Neural progenitor cell (in vitro differentiated cells): ENCODE results near the gene OCA2. TPM values are rescaled to one million over a fixed set of nuclear protein-coding genes. Genes with fewer than 3 reads are reported as not detected.

Experiments used
- DNase-seq: peaks from one replicate; pipeline ENCODE4 v3.0.0-alpha.2; 2016; ENCODE audit warnings: low spot score
- H2AFZ ChIP-seq: fragments of 200-600 bp; sonication (generic); replicated peaks from 2 replicates; pipeline ENCODE4 v1.6.1; 2016; ENCODE audit warnings: antibody characterized with exemption
- H3F3A ChIP-seq: fragments of 200-600 bp; sonication (generic); 2 replicates; pipeline ENCODE4 v1.6.1; 2016; ENCODE audit warnings: antibody characterized with exemption, low read depth
- H3K27ac ChIP-seq: fragments of 200-600 bp; sonication (generic); 2 replicates; pipeline ENCODE4 v1.5.1; 2016; ENCODE audit warnings: mild to moderate bottlenecking
- H3K27me3 ChIP-seq: fragments of 200-600 bp; sonication (generic); 2 replicates; pipeline ENCODE4 v1.6.1; 2016; ENCODE audit warnings: mild to moderate bottlenecking, moderate library complexity
- H3K36me3 ChIP-seq: fragments of 200-600 bp; sonication (generic); 2 replicates; pipeline ENCODE4 v1.5.1; 2016
- H3K4me1 ChIP-seq: fragments of 200-600 bp; sonication (generic); 2 replicates; pipeline ENCODE4 v1.6.1; 2016; ENCODE audit warnings: mixed run types
- H3K4me2 ChIP-seq: fragments of 200-600 bp; sonication (generic); 2 replicates; pipeline ENCODE4 v1.6.1; 2016
- H3K4me3 ChIP-seq: fragments of 200-600 bp; sonication (generic); 2 replicates; pipeline ENCODE4 v1.5.1; 2016
- H3K79me2 ChIP-seq: fragments of 200-600 bp; sonication (generic); 2 replicates; pipeline ENCODE4 v1.6.1; 2016; ENCODE audit warnings: low read depth
- H3K9ac ChIP-seq: fragments of 200-600 bp; sonication (generic); 2 replicates; pipeline ENCODE4 v1.6.1; 2016
- H3K9me3 ChIP-seq: fragments of 200-600 bp; sonication (generic); 2 replicates; pipeline ENCODE4 v1.5.1; 2016; ENCODE audit warnings: low read depth
- H4K20me1 ChIP-seq: fragments of 200-600 bp; sonication (generic); 2 replicates; pipeline ENCODE4 v1.6.1; 2016; ENCODE audit warnings: low read depth
- H3K27ac Mint-ChIP-seq: 3 replicates; pipeline ENCODE4 v1.8.0; 2021; ENCODE audit warnings: mixed read lengths
- H3K27me3 Mint-ChIP-seq: 2 replicates; pipeline ENCODE4 v1.8.0; 2022; ENCODE audit warnings: low read depth, mild to moderate bottlenecking, inconsistent platforms, moderate library complexity, mixed read lengths; ENCODE audit not compliant: insufficient read depth
- H3K36me3 Mint-ChIP-seq: 3 replicates; pipeline ENCODE4 v1.8.0; 2021; ENCODE audit warnings: mixed read lengths
- H3K4me1 Mint-ChIP-seq: 3 replicates; pipeline ENCODE4 v1.8.0; 2021; ENCODE audit warnings: mixed read lengths
- H3K4me3 Mint-ChIP-seq: 3 replicates; pipeline ENCODE4 v1.8.0; 2021; ENCODE audit warnings: mild to moderate bottlenecking, moderate library complexity, mixed read lengths
- H3K9me3 Mint-ChIP-seq: 3 replicates; pipeline ENCODE4 v1.8.0; 2020; ENCODE audit warnings: mixed read lengths
- EZH2 ChIP-seq: fragments of 200-600 bp; sonication (generic); IDR thresholded peaks from 2 replicates; pipeline ENCODE4 v1.6.1; 2017; ENCODE audit warnings: antibody characterized with exemption, mild to moderate bottlenecking, moderate library complexity
- EZH2phosphoT487 ChIP-seq: fragments of 200-600 bp; sonication (generic); IDR thresholded peaks from 2 replicates; pipeline ENCODE4 v1.6.1; 2017; ENCODE audit warnings: antibody characterized with exemption
- total RNA-seq: library from RNA; depleted of rRNA; stranded (reverse); fragments of >200 nt; gene quantifications from 2 replicates; pipeline ENCODE4 v1.2.3, GENCODE V29; 2015; ENCODE audit warnings: low replicate concordance
- TF ChIP-seq, protein P1 (sequence below): fragments of 200-600 bp; sonication (generic); IDR thresholded peaks from 2 replicates; pipeline ENCODE4 v1.5.1; 2017; ENCODE audit warnings: antibody characterized with exemption, mild to moderate bottlenecking

Gene OCA2
- total RNA-seq, 1 donor from 2014 or later = 1.0 TPM

DNA sequence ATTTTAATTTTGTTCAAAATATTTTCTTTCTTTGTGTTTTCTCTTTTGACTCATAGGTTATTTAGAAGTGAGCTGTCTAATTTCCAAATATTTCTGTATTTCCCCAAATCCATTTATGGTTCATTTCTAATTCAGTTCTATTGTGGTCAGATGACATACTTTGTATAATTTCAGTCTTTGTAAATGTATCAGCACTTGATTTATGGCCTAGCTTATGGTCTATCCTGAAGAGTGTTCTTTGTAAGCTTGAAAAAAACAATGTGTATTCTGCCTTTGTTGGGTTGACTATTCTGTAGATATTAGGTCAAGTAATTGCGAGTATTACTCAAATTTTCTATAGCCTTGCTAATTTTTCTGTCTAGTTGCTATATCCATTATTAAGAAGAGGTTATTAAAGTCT is 311.2 kb downstream of the OCA2 start:
- Histone ChIP-seq H4K20me1 (no peaks in the 10 kb centered on the region), H3K27me3 (no peaks in the 10 kb centered on the region), H2AFZ (no peak overlapping the region), H3K9ac (no peak overlapping the region), H3K4me1 (peaks cover 5% of the 10 kb centered on the region), H3F3A (no peaks in the 10 kb centered on the region), H3K4me2 (no peak overlapping the region), H3K79me2 (no peaks in the 10 kb centered on the region), H3K4me3 (no peak overlapping the region), H3K9me3 (no peaks in the 10 kb centered on the region), H3K36me3 (no peaks in the 10 kb centered on the region), H3K27ac (no peak overlapping the region)
- DNase-seq = no peak
- Mint-ChIP-seq H3K36me3 (no peaks in the 10 kb centered on the region), H3K4me1 (peaks cover 4% of the 10 kb centered on the region), H3K4me3 (no peak overlapping the region), H3K9me3 (no peaks in the 10 kb centered on the region), H3K27me3 (peaks cover 5% of the 10 kb centered on the region), H3K27ac (no peak overlapping the region)
- TF ChIP-seq, protein P1, sequence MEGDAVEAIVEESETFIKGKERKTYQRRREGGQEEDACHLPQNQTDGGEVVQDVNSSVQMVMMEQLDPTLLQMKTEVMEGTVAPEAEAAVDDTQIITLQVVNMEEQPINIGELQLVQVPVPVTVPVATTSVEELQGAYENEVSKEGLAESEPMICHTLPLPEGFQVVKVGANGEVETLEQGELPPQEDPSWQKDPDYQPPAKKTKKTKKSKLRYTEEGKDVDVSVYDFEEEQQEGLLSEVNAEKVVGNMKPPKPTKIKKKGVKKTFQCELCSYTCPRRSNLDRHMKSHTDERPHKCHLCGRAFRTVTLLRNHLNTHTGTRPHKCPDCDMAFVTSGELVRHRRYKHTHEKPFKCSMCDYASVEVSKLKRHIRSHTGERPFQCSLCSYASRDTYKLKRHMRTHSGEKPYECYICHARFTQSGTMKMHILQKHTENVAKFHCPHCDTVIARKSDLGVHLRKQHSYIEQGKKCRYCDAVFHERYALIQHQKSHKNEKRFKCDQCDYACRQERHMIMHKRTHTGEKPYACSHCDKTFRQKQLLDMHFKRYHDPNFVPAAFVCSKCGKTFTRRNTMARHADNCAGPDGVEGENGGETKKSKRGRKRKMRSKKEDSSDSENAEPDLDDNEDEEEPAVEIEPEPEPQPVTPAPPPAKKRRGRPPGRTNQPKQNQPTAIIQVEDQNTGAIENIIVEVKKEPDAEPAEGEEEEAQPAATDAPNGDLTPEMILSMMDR = no peak
- TF ChIP-seq EZH2phosphoT487 (no peak), EZH2 (no peak)

DNA sequence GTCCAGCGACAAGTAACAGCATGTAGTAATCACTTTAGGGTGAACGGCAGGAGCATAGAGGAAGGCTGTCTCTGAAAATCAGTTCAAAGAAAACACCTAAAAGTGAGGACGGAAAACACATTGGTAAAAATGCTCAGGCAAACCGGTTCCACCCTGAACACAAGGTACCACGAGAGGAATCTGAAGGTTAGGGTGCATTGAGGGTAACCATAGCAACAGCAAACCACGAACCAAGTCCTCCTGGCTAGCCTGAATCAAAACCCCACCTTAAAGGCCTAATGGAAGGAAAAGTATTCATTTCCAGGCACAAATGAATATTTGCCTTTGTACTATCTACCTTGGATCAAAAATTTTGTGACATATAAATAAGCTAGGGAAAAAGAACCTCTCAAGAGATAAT is 315.0 kb downstream of the OCA2 start:
- DNase-seq = no peak
- Histone ChIP-seq H3K4me1 (peaks cover 5% of the 10 kb centered on the region), H3K9me3 (no peaks in the 10 kb centered on the region), H3K27ac (no peak overlapping the region), H4K20me1 (no peaks in the 10 kb centered on the region), H3K27me3 (no peaks in the 10 kb centered on the region), H3K79me2 (no peaks in the 10 kb centered on the region), H3F3A (no peaks in the 10 kb centered on the region), H3K9ac (no peak overlapping the region), H3K4me3 (no peak overlapping the region), H2AFZ (no peak overlapping the region), H3K4me2 (no peak overlapping the region), H3K36me3 (no peaks in the 10 kb centered on the region)
- TF ChIP-seq EZH2 (no peak), EZH2phosphoT487 (no peak)
- TF ChIP-seq, protein P1 = no peak
- no peaks in the 10 kb centered on the region for H3K9me3 Mint-ChIP-seq
- H3K27ac Mint-ChIP-seq = peak overlapping the region; percentile 88
- peaks cover 4% of the 10 kb centered on the region for H3K4me1 Mint-ChIP-seq
- no peak overlapping the region for H3K4me3 Mint-ChIP-seq
- H3K36me3 Mint-ChIP-seq = no peaks in the 10 kb centered on the region
- no peaks in the 10 kb centered on the region for H3K27me3 Mint-ChIP-seq

DNA sequence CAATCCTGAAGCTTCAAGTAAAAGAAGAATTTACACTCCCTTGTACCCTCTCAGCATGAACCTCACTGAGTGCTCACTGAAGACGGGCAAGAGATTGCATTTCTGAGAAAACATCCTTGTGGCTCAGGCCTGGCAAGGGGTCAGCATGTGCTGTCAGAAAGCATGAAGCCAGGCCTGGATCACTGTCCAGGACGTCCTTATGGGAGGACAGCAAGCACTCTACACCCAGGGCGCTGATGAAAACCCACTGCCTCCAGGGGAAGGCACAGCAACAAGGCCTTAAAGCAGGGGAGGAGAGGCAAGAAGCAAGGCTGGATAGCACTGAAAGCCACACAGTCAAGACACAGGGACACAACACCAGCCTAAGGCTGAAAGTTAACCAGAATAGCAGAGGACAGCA is 315.4 kb downstream of the OCA2 start:
- H3K4me3 Mint-ChIP-seq = no peak overlapping the region
- H3K27me3 Mint-ChIP-seq = no peaks in the 10 kb centered on the region
- Histone ChIP-seq H3K4me3 (no peak overlapping the region), H3K36me3 (no peaks in the 10 kb centered on the region), H3K9me3 (no peaks in the 10 kb centered on the region), H3K27ac (no peak overlapping the region), H3F3A (no peaks in the 10 kb centered on the region), H3K4me2 (no peak overlapping the region), H4K20me1 (no peaks in the 10 kb centered on the region), H2AFZ (no peak overlapping the region), H3K79me2 (no peaks in the 10 kb centered on the region), H3K27me3 (no peaks in the 10 kb centered on the region), H3K9ac (no peak overlapping the region), H3K4me1 (peaks cover 5% of the 10 kb centered on the region)
- no peak for TF ChIP-seq EZH2phosphoT487
- TF ChIP-seq, protein P1 = no peak
- no peak for TF ChIP-seq EZH2
- H3K36me3 Mint-ChIP-seq = no peaks in the 10 kb centered on the region
- peaks cover 4% of the 10 kb centered on the region for H3K4me1 Mint-ChIP-seq
- H3K9me3 Mint-ChIP-seq = no peaks in the 10 kb centered on the region
- DNase-seq = no peak
- peak overlapping the region; percentile 88 for H3K27ac Mint-ChIP-seq

DNA sequence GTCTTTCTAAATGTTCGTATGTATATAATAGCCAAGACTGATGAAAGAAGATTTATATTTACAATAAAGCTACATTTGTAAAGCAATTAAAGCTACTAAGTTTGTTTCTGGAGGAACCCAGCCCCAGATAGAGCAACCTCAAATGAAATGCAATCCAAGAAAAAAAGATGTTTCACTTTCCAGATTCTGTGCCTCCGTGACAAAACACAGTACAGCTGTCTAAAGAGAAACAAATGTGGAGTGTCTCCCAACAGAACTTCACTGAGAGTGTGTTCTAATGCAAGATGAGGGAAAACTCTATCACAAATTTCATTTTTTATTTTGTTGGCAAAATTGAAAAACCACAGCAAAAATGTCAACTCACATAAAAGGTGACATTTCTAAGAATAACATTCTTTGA is 317.0 kb downstream of the OCA2 start:
- Mint-ChIP-seq H3K27ac (no peak overlapping the region), H3K4me1 (peaks cover 4% of the 10 kb centered on the region), H3K27me3 (no peaks in the 10 kb centered on the region), H3K4me3 (no peak overlapping the region), H3K9me3 (no peaks in the 10 kb centered on the region), H3K36me3 (no peaks in the 10 kb centered on the region)
- Histone ChIP-seq H3K9me3 (no peaks in the 10 kb centered on the region), H3K27ac (no peak overlapping the region), H3K36me3 (no peaks in the 10 kb centered on the region), H3K4me1 (peaks cover 5% of the 10 kb centered on the region), H2AFZ (no peak overlapping the region), H3K4me2 (no peak overlapping the region), H4K20me1 (no peaks in the 10 kb centered on the region), H3K27me3 (no peaks in the 10 kb centered on the region), H3K9ac (no peak overlapping the region), H3K79me2 (no peaks in the 10 kb centered on the region), H3F3A (no peaks in the 10 kb centered on the region), H3K4me3 (no peak overlapping the region)
- no peak for DNase-seq
- TF ChIP-seq EZH2 = no peak
- TF ChIP-seq, protein P1 = no peak
- TF ChIP-seq EZH2phosphoT487 = no peak
